ENCODE measurements around the gene SOX18.

The SOX18 gene

GRCh38 chr20:64083378-64083803 lies 34.0 kb upstream of the SOX18 start:
- ATAC-seq: peak; percentile 79
- TF ChIP-seq, protein P1, sequence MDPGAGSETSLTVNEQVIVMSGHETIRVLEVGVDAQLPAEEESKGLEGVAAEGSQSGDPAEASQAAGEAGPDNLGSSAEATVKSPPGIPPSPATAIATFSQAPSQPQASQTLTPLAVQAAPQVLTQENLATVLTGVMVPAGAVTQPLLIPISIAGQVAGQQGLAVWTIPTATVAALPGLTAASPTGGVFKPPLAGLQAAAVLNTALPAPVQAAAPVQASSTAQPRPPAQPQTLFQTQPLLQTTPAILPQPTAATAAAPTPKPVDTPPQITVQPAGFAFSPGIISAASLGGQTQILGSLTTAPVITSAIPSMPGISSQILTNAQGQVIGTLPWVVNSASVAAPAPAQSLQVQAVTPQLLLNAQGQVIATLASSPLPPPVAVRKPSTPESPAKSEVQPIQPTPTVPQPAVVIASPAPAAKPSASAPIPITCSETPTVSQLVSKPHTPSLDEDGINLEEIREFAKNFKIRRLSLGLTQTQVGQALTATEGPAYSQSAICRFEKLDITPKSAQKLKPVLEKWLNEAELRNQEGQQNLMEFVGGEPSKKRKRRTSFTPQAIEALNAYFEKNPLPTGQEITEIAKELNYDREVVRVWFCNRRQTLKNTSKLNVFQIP (CRISPR knock-in tag; IDR thresholded peaks at IDR 0.05; ENCODE audit: borderline replicate concordance, low read depth): no peak

DNA sequence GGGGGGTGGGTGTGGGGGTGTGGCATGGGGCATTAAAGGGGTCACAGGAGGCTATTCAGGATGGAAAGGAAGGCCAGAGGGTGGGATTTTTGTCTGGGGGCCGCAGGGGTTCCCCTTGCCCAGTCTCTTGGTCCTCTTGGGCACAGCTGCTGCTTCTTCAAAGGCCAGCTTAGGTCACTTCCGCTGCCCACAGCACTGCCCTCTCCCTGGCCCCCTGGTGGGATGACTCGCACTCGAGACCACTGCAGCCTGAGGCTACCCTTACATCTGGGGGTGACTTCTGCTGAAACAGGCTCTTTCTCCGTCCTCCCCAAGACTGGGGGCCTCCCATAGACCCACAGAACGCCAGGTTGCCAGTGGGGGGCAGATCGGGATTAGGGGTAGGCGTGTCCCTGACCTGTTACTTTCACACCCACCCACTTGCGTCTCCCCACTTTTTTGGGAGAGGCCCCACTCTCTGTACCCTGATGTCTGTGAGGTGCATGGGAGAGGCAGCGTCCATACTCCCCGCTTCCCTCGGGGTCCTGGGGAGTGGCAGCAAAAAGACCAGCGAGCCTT lies 33.5 kb upstream of the SOX18 start:
- ATAC-seq: no peak
- TF ChIP-seq ESRRG (CRISPR knock-in tag; IDR thresholded peaks at IDR 0.05) (no peak), TSHZ2 (CRISPR knock-in tag; IDR thresholded peaks at IDR 0.05) (no peak), ISL1 (CRISPR knock-in tag; IDR thresholded peaks at IDR 0.05) (no peak), GLIS3 (CRISPR knock-in tag; IDR thresholded peaks at IDR 0.05) (no peak), SNAI2 (CRISPR knock-in tag; IDR thresholded peaks at IDR 0.05) (no peak), OSR1 (CRISPR knock-in tag; IDR thresholded peaks at IDR 0.05) (no peak), TCF4 (CRISPR knock-in tag; IDR thresholded peaks at IDR 0.05; ENCODE audit: borderline replicate concordance) (no peak)
- TF ChIP-seq, protein P2, sequence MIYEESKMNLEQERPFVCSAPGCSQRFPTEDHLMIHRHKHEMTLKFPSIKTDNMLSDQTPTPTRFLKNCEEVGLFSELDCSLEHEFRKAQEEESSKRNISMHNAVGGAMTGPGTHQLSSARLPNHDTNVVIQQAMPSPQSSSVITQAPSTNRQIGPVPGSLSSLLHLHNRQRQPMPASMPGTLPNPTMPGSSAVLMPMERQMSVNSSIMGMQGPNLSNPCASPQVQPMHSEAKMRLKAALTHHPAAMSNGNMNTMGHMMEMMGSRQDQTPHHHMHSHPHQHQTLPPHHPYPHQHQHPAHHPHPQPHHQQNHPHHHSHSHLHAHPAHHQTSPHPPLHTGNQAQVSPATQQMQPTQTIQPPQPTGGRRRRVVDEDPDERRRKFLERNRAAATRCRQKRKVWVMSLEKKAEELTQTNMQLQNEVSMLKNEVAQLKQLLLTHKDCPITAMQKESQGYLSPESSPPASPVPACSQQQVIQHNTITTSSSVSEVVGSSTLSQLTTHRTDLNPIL (CRISPR knock-in tag; IDR thresholded peaks at IDR 0.05; ENCODE audit: low read depth): no peak

- no peak for ATAC-seq
- TF ChIP-seq TOX (CRISPR knock-in tag; IDR thresholded peaks at IDR 0.05; ENCODE audit: borderline replicate concordance) (no peak), ESRRG (CRISPR knock-in tag; IDR thresholded peaks at IDR 0.05) (no peak), BACH2 (CRISPR knock-in tag; IDR thresholded peaks at IDR 0.05; ENCODE audit: borderline replicate concordance) (no peak), CSDC2 (CRISPR knock-in tag; IDR thresholded peaks at IDR 0.05) (no peak), ARNTL (CRISPR knock-in tag; IDR thresholded peaks at IDR 0.05; ENCODE audit: borderline replicate concordance, low read depth) (no peak), ZFP30 (CRISPR knock-in tag; IDR thresholded peaks at IDR 0.05) (no peak), SNAI2 (CRISPR knock-in tag; IDR thresholded peaks at IDR 0.05) (no peak), RARB (CRISPR knock-in tag; IDR thresholded peaks at IDR 0.05) (no peak), ZNF565 (CRISPR knock-in tag; conservative IDR thresholded peaks at IDR 0.05; ENCODE audit: low read depth) (no peak), TCF4 (CRISPR knock-in tag; IDR thresholded peaks at IDR 0.05; ENCODE audit: borderline replicate concordance) (no peak), GLIS3 (CRISPR knock-in tag; IDR thresholded peaks at IDR 0.05) (no peak), PATZ1 (CRISPR knock-in tag; IDR thresholded peaks at IDR 0.05; ENCODE audit: borderline replicate concordance) (no peak), ZNF70 (CRISPR knock-in tag; IDR thresholded peaks at IDR 0.05) (no peak), ZFP3 (CRISPR knock-in tag; IDR thresholded peaks at IDR 0.05) (no peak)
- TF ChIP-seq, protein P1 (CRISPR knock-in tag; IDR thresholded peaks at IDR 0.05; ENCODE audit: borderline replicate concordance, low read depth): no peak
Measured at GRCh38 chr20:64082126-64082731, 32.8 kb upstream of the SOX18 start.
